ENCODE results near the gene KCNAB2.

Gene KCNAB2

GRCh38 chr1:6080469-6080868, 34.8 kb downstream of the KCNAB2 start:
- peaks cover 62% of the 10 kb centered on the region for H3K36me3 Mint-ChIP-seq (ENCODE audit: low read depth)
- no peaks in the 10 kb centered on the region for H3K9me3 Mint-ChIP-seq
- no peak overlapping the region for H3K27ac Mint-ChIP-seq
- H3K27me3 Mint-ChIP-seq (ENCODE audit: low read depth), result no peaks in the 10 kb centered on the region
- H3K4me1 Mint-ChIP-seq (ENCODE audit: low read depth), result no peaks in the 10 kb centered on the region
- DNase-seq (ENCODE audit: low spot score), result no peak
- H3K4me3 Mint-ChIP-seq, result no peak overlapping the region

GRCh38 chr1:6081901-6082300, 36.2 kb downstream of the KCNAB2 start:
- no peaks in the 10 kb centered on the region for H3K9me3 Mint-ChIP-seq
- no peaks in the 10 kb centered on the region for H3K27me3 Mint-ChIP-seq (ENCODE audit: low read depth)
- H3K36me3 Mint-ChIP-seq (ENCODE audit: low read depth), result peaks cover 60% of the 10 kb centered on the region
- H3K4me1 Mint-ChIP-seq (ENCODE audit: low read depth), result no peaks in the 10 kb centered on the region
- no peak overlapping the region for H3K27ac Mint-ChIP-seq
- H3K4me3 Mint-ChIP-seq, result no peak overlapping the region
- DNase-seq (ENCODE audit: low spot score), result no peak

GRCh38 chr1:6082430-6082971, 36.8 kb downstream of the KCNAB2 start:
- no peaks in the 10 kb centered on the region for H3K9me3 Mint-ChIP-seq
- peaks cover 60% of the 10 kb centered on the region for H3K36me3 Mint-ChIP-seq (ENCODE audit: low read depth)
- H3K27me3 Mint-ChIP-seq (ENCODE audit: low read depth), result no peaks in the 10 kb centered on the region
- no peak for DNase-seq (ENCODE audit: low spot score)
- no peak overlapping the region for H3K4me3 Mint-ChIP-seq
- no peaks in the 10 kb centered on the region for H3K4me1 Mint-ChIP-seq (ENCODE audit: low read depth)
- H3K27ac Mint-ChIP-seq, result no peak overlapping the region

GRCh38 chr1:6083385-6083784, 37.7 kb downstream of the KCNAB2 start:
- H3K36me3 Mint-ChIP-seq (ENCODE audit: low read depth), result peaks cover 58% of the 10 kb centered on the region
- DNase-seq (ENCODE audit: low spot score), result no peak
- no peaks in the 10 kb centered on the region for H3K4me1 Mint-ChIP-seq (ENCODE audit: low read depth)
- H3K4me3 Mint-ChIP-seq, result no peak overlapping the region
- no peaks in the 10 kb centered on the region for H3K27me3 Mint-ChIP-seq (ENCODE audit: low read depth)
- no peaks in the 10 kb centered on the region for H3K9me3 Mint-ChIP-seq
- H3K27ac Mint-ChIP-seq, result no peak overlapping the region

- H3K36me3 Mint-ChIP-seq (ENCODE audit: low read depth), result peaks cover 53% of the 10 kb centered on the region
- no peak overlapping the region for H3K27ac Mint-ChIP-seq
- no peaks in the 10 kb centered on the region for H3K4me1 Mint-ChIP-seq (ENCODE audit: low read depth)
- no peaks in the 10 kb centered on the region for H3K9me3 Mint-ChIP-seq
- DNase-seq (ENCODE audit: low spot score), result no peak
- no peaks in the 10 kb centered on the region for H3K27me3 Mint-ChIP-seq (ENCODE audit: low read depth)
- no peak overlapping the region for H3K4me3 Mint-ChIP-seq
Observed at GRCh38 chr1:6083801-6084446, 38.2 kb downstream of the KCNAB2 start.

GRCh38 chr1:6084781-6085495, 39.2 kb downstream of the KCNAB2 start:
- DNase-seq (ENCODE audit: low spot score), result no peak
- H3K27me3 Mint-ChIP-seq (ENCODE audit: low read depth), result no peaks in the 10 kb centered on the region
- H3K4me3 Mint-ChIP-seq, result no peak overlapping the region
- H3K4me1 Mint-ChIP-seq (ENCODE audit: low read depth), result no peaks in the 10 kb centered on the region
- peaks cover 47% of the 10 kb centered on the region for H3K36me3 Mint-ChIP-seq (ENCODE audit: low read depth)
- no peak overlapping the region for H3K27ac Mint-ChIP-seq
- H3K9me3 Mint-ChIP-seq, result no peaks in the 10 kb centered on the region

GRCh38 chr1:6085666-6086065, 40.0 kb downstream of the KCNAB2 start:
- Mint-ChIP-seq H3K9me3 (no peaks in the 10 kb centered on the region), H3K27me3 (ENCODE audit: low read depth) (no peaks in the 10 kb centered on the region), H3K4me3 (no peak overlapping the region), H3K27ac (no peak overlapping the region), H3K36me3 (ENCODE audit: low read depth) (peaks cover 44% of the 10 kb centered on the region), H3K4me1 (ENCODE audit: low read depth) (no peaks in the 10 kb centered on the region)
- no peak for DNase-seq (ENCODE audit: low spot score)

GRCh38 chr1:6086358-6086757, 40.7 kb downstream of the KCNAB2 start:
- Mint-ChIP-seq H3K36me3 (ENCODE audit: low read depth) (peaks cover 45% of the 10 kb centered on the region), H3K4me1 (ENCODE audit: low read depth) (no peaks in the 10 kb centered on the region), H3K27me3 (ENCODE audit: low read depth) (no peaks in the 10 kb centered on the region), H3K9me3 (no peaks in the 10 kb centered on the region), H3K4me3 (no peak overlapping the region), H3K27ac (peak overlapping the region; percentile 26)
- DNase-seq (ENCODE audit: low spot score), result no peak

- peaks cover 45% of the 10 kb centered on the region for H3K36me3 Mint-ChIP-seq (ENCODE audit: low read depth)
- H3K4me1 Mint-ChIP-seq (ENCODE audit: low read depth), result no peaks in the 10 kb centered on the region
- DNase-seq (ENCODE audit: low spot score), result no peak
- H3K27ac Mint-ChIP-seq, result no peak overlapping the region
- H3K9me3 Mint-ChIP-seq, result no peaks in the 10 kb centered on the region
- no peaks in the 10 kb centered on the region for H3K27me3 Mint-ChIP-seq (ENCODE audit: low read depth)
- H3K4me3 Mint-ChIP-seq, result no peak overlapping the region
Observed at GRCh38 chr1:6086762-6087376, 41.2 kb downstream of the KCNAB2 start.

GRCh38 chr1:6087377-6087772, 41.7 kb downstream of the KCNAB2 start:
- no peaks in the 10 kb centered on the region for H3K27me3 Mint-ChIP-seq (ENCODE audit: low read depth)
- no peaks in the 10 kb centered on the region for H3K4me1 Mint-ChIP-seq (ENCODE audit: low read depth)
- no peak overlapping the region for H3K4me3 Mint-ChIP-seq
- no peaks in the 10 kb centered on the region for H3K9me3 Mint-ChIP-seq
- no peak overlapping the region for H3K27ac Mint-ChIP-seq
- no peak for DNase-seq (ENCODE audit: low spot score)
- H3K36me3 Mint-ChIP-seq (ENCODE audit: low read depth), result peaks cover 41% of the 10 kb centered on the region

- no peak for DNase-seq (ENCODE audit: low spot score)
- Mint-ChIP-seq H3K4me1 (ENCODE audit: low read depth) (no peaks in the 10 kb centered on the region), H3K27ac (no peak overlapping the region), H3K36me3 (ENCODE audit: low read depth) (peaks cover 38% of the 10 kb centered on the region), H3K9me3 (no peaks in the 10 kb centered on the region), H3K27me3 (ENCODE audit: low read depth) (no peaks in the 10 kb centered on the region), H3K4me3 (no peak overlapping the region)
Observed at GRCh38 chr1:6087958-6088357, 42.3 kb downstream of the KCNAB2 start.

- no peaks in the 10 kb centered on the region for H3K4me1 Mint-ChIP-seq (ENCODE audit: low read depth)
- H3K27me3 Mint-ChIP-seq (ENCODE audit: low read depth), result no peaks in the 10 kb centered on the region
- no peak overlapping the region for H3K4me3 Mint-ChIP-seq
- no peak for DNase-seq (ENCODE audit: low spot score)
- H3K36me3 Mint-ChIP-seq (ENCODE audit: low read depth), result peaks cover 43% of the 10 kb centered on the region
- H3K9me3 Mint-ChIP-seq, result no peaks in the 10 kb centered on the region
- no peak overlapping the region for H3K27ac Mint-ChIP-seq
Observed at GRCh38 chr1:6088956-6089355, 43.3 kb downstream of the KCNAB2 start.

- no peak for DNase-seq (ENCODE audit: low spot score)
- peaks cover 41% of the 10 kb centered on the region for H3K36me3 Mint-ChIP-seq (ENCODE audit: low read depth)
- H3K4me3 Mint-ChIP-seq, result no peak overlapping the region
- no peaks in the 10 kb centered on the region for H3K4me1 Mint-ChIP-seq (ENCODE audit: low read depth)
- no peaks in the 10 kb centered on the region for H3K27me3 Mint-ChIP-seq (ENCODE audit: low read depth)
- H3K27ac Mint-ChIP-seq, result no peak overlapping the region
- no peaks in the 10 kb centered on the region for H3K9me3 Mint-ChIP-seq
Observed at GRCh38 chr1:6090288-6090687, 44.6 kb downstream of the KCNAB2 start.

All from T-helper 2 cell treated with Interferon-gamma antibody and Interleukin-4, amounts not matched to agents 5 μg/mL and 100 μg/mL, for 36 hours (primary cell).